HuH-7 (cell line): ENCODE measurements around the gene KANK4.
A peak's percentile ranks its signal among the peaks of the same experiment; 100 is the strongest.

Experiments used
- DNase-seq: peaks from one replicate; pipeline ENCODE4 v3.0.0; 2011; ENCODE audit warnings: low spot score

Gene KANK4

DNA sequence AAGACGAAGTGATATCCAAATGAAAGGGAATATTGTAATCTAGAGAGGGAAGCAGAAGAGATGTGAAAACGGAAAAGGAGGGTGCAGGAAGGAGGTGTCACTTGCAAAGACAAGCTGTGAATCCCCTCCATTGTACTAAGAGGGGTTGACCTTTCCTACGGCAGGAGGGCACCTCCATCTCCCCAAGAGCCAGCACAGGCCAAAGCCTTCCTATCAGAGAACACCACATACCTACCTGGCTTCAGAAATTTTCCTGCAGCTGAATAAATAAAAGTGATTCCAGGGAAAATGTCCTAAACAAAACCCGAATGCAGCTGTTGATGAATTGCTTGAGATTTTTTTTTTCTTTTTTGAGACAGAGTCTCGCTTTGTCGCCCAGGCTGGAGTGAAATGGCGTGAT, 14.3 kb downstream of the KANK4 start:
- DNase-seq, result no peak

DNA sequence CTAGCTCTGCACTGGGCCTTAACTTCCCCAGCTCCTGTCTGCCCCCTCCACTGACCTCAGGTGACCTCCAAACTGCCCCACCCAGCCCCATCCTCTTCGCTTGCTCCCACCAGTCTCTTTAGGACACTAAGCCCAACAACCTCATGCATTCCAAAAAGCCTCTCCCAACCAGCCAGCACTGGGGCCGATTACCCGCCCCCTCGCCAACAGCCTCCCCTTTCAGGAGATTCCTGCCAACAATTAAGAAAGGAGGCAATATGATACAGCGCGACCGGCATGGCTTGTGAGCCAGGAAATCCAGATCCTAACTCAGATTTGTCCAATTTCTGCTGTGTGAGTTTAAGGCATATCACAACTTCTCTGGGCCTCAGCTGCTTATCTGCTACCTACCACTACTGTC, 14.7 kb downstream of the KANK4 start:
- DNase-seq, result no peak

DNA sequence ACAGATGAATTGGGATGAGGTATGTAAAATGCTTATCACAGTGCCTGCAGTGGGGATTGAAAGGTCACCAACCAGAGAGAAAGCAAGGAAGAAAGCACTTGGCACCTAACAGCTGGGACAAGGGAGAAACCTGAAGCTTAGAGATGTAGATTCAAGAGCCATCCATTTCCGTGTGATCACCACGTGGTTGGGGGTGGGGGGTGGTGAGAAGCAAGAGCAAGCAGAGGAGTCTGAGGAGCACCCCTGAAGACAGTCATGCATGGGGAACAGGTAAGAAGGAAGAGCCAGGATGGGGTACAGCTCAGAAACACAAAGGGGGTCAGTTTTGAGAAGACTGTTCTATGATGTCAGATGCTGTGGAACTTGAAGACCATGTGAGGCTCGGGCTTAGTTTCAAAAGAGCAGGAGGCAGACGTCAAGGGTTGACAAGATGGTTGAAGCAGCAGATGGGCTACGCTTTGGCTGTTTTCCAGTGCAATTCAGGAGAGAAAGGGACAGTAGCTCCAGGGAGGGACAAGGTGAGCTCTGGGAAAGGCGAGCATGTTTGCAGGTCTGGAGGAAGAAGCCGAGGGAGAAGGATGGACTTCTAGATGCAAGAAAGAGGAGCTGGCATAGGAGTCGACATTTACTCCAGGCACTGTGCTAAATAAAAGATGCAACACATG, 17.4 kb downstream of the KANK4 start:
- DNase-seq, result no peak

DNA sequence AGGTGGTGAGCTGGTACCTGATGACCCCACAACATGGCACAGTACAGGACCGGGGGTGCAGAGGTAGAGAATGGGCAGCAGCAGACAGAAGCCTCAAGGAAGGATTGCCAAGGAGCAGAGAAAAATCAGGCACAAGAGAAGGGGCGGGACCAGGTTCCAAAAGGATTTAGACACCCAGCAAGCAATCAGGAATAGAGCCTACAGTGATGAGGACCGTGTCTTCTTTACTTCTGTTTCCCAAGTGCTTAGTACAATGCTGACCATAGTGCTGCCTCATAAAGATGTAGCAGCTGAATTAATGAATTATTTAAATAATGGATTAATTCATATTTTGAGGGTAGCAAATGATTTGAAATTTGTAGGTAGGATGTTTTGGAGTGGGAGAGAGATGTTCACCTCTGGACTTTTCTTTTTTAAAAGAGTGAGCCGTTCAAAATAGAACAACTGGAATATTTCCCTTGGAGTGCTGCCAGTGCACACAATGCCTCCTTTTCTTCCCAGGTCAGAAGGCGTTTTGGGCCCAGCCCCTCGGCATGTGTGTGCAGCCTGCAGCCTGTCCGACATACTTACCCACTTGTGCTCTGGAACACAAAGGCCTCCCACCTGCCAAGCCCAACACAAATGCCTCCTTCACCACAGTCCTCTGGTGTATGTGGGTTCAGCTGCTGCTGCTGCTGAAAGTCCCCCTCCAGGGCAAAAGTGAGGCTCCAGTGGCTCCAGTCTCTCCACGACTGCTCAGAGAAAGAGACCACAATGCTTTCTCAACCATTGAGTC, 19.6 kb downstream of the KANK4 start:
- DNase-seq, result no peak

DNA sequence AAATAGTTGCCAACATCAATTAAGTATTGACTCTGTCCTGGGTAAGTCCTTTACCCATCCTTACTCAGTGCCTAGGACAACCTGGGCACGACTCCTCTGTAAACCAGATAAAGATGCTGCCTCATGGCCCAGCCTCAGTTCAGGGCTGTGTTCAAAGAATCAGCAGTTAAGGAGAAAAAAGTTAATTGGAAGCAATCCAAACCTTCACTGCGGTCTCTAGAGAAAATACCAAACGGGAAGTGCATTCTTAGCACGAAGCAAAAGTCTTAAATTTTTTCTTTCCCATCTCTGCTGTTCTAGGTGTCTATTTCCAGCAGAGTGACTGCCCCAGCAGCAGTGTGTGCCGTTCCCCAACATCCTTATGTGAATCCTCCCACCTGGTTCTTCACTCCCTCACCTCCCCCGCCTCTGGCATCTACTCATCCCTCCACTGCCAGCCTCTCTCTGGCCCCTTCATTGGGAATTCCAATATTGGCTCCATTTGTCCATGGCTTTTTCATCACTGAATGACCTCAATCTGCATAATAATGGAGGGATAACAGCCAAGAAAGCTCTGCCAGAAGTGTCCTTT, 23.2 kb downstream of the KANK4 start:
- DNase-seq, result no peak

DNA sequence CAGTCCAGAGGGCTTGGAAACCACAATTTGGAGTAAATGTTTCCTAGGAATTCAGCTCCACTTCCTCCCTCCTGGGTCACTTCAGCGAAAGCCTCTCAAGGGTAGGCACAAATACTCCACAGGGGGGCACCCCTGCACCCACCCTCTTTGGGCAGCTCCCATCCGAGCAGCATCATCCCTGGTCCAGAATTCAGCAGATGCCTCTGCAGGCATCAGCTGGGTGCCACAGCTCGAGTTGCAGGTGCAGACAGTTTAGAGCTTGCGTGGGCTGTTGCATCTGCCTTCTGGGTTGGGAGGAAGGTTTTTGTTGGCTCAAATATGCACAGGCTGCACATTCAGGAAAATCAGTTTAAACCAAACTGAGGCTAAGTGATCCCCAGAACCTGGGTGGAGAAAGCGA, 25.0 kb downstream of the KANK4 start:
- DNase-seq, result no peak

DNA sequence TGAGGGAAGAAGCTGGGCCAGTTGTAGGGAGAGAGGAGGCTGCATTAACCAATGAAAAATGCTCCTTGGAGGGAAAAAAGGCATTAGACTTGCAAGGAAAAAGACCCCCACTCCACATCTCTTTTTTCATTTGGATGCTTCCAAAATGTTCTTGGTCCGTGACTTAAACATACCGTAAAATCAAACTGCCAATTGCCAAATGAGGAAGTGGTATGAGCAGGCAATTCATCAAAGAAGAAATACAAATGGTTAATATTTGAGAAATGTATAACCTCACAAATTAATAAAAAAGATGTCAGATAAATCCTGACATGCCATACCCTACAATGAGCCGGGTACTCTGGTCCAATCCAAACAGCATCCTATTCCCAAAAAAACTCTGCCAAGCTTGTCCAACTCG, 30.6 kb downstream of the KANK4 start:
- DNase-seq, result no peak

DNA sequence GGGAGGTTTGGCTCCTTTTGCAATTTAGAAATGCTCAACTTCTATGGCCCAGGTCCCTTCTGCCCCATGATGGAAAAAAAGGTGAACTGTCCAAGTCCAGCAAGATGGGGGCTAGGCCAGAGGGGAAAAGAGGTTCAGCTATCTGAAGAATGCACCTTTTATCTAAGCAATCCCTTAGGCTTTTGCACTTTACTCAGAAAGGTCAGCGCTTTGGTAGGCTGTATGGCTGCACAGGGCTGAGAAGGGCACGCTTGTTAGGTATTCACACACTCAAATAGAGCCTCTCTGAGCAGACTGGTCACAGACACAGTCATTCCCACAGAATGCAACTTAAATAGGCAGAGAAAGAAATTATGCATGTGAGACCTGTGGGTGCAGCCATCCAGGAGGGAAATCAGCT, 31.0 kb downstream of the KANK4 start:
- DNase-seq, result no peak

DNA sequence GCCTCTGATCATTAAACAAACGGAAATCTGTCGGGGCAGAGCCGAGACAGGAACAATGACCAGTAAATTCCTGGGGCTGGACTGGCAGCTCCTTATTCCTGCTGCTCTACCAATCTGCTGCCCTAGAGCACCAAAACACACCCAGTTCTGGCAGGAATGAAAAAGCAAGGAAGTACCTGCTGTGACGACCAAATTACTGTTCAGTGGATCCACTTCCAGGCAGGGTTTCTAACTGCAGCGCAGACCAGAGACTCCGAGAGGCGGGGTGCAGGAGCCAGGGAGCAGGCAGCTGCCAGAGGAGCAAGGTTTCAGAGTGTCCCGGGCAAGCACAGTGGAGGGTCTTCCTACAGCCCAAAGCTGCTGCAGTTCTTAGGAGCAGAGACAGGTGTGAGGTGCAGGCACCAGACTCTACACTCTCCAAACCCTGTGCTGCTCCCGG, 32.4 kb downstream of the KANK4 start:
- no peak for DNase-seq

DNA sequence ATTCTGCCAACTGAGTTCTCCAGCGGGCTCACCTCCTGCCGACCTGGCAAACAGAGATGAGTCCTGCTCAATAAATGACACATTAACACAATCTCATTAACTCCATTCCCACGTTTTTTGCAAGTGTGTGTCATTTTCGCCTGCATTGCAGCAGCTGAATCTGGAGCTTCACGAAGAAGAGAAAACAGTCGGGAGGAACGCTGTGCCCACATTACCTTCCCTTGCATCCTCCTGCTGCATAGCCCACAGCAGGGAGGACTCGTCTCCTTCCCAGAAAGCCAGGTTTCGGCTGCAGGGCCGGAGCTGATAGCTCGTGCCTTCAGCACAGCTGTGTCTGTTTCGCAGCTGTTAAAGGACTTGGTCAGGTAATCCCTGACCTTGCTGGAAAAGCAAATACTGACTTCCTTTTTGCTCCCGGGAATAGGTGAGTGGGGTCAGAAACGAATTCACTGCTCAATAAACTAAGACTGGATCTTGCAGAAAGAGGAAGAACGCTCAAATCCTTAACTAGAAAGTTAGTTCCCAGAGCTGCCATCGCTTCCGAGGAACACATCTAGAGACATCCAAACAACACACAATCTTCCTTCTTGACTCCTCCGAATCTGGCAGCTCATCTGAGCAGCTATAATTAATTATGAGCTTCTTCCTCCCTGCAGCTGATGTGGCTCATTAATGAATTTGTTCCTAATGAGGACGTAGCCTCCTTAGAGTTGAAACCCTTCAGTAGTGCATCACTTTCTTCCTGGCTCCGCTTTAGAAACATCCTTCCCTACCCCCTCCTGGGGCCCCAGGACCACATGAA, 33.0 kb downstream of the KANK4 start:
- peak; percentile 37 for DNase-seq

DNA sequence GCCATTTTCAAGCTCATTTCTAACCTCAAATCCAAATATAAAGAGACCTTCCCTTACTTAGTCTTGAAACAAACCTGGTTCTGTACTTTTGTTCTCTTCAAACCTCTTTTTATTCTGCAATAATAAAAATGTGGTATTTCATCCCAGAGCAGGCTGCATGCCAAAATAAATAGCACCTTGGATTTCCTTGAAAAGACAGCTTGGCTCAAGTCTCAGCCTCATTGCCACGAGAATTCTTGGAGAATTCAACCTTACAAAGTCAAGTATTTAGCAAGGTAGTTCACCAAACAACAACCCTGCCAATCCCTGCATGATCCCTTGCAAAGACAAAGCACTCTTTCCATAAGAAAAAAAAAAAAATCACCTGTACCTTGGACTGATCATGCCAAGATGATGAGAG, 33.8 kb downstream of the KANK4 start:
- no peak for DNase-seq

DNA sequence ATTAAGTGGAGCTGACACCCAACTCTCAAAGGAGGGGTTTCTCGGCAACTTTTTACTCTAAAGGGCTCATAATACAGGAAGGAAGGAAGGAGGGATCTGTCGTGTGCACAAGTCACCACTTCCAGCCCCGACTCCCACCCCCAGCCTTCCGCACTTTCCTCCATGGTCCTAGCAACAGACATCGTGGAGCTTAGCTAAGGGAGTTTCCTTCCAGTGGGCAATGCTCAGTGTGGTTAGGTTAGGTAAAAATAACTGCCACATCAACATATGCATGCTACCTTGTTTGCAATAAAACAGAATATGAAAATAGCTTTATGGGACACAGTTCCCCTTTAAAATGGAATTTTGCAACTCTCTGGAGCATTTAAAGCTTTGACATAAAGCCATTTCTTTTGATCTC, 35.2 kb downstream of the KANK4 start:
- no peak for DNase-seq

DNA sequence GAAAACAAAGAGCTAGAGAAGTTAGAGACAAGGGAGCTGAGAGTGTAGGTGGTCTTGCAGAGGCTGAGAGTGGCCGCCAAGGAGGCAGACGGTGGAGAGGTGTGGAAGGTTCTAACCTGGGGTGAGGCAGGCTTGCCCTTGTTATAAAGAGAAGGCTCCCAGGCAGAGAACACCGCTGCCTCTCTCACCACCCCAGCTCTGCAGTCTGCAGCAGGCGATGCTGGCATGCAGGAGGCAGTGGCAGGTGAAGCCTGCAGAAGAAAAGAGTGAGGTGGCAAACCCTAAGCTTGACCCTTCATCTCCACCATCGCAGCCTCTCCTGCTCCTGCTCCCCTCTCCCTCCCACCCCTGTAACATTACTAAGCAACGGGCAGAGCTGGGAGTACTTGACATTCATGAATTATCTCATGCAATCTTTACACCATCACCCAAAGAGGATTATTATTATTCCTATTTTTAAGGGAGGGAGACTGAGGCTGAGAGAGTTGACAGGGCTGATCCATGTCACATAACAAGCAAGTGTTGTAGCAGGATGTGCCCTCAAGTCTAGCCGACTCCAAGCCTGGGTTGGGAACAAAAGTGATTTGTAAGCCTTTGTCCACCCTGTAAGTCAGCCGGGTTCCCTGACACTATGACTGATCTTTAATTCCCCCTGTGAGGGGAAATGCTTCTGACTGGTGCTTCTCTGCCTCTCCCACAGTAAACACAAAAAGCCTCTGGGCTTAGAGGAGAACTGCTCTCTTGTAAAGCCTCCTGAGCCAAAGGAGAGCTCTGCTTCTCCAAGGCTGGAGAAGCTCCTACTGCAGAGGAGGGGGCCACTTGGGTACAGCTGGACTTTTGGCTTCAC, 36.1 kb downstream of the KANK4 start:
- no peak for DNase-seq

DNA sequence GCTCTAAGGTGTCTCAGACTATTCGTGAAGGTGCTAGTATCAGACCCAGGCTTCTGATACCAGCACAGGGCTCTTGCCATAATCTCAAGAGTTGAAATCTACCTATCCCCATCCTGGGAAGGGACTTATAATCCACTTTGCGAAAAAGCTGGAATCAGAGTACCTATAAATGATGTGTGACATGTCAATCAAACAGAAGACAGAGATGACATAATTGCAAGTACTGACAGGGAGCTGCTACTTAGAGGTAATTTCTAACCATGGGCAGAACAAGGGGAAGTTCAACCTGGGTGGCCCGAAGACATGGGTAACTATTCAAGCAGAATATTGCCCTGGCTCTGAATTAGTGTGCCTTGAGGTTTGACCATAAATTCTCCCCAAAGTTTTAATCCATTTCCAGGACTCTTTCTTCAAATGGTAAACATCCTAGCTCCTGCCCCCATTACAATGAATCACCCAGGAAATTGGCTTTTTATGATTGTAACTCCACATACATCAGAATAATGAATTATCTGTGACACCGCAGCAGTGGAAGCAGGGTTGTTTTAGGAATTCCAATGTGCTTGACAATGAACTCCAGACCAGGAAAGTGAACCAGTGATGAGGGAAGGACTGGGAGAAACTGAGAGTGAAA, 37.2 kb downstream of the KANK4 start:
- no peak for DNase-seq

DNA sequence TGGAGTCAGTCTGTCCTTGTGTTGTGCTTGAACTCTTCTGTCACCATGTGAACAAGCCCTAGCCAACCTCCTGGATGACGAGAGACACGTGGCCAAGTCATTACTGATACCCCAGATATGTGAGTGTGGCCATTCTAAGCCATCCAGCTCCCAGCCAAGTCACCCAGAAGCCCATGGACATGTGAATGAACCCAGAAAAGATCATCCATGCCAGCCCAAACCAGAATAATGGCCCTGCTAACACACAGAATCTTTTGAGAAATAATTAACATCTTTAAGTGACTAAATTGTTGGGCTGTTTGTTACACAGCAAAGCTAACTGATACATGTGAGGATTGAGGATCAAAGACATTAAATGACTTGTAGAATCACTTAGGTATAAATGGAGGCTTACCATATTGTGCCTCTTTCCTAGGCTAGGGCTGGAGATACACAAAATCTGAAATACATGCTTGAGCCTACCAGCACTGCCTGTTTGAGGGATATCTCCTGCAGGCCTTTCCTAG, 38.2 kb downstream of the KANK4 start:
- DNase-seq, result no peak

DNA sequence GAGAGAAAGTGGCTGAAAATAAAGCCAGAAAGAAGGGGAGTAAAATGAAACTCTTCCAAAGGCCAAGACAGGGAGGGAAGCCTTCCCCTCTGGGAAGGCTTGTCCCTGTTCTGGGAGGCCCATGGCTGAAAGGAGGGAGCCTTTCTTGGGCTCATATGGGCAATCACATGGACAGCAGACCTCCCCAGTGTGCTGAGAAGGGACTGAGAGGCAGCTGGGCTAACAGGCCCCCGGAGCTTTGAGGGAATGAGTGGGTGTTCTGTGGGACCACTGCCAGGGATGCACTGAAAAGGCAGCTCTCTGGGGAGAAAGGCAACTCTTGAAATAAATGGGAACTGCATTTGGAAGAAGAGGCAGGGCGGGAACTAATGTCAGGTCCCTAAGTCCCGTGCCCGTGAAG, 39.1 kb downstream of the KANK4 start:
- no peak for DNase-seq

DNA sequence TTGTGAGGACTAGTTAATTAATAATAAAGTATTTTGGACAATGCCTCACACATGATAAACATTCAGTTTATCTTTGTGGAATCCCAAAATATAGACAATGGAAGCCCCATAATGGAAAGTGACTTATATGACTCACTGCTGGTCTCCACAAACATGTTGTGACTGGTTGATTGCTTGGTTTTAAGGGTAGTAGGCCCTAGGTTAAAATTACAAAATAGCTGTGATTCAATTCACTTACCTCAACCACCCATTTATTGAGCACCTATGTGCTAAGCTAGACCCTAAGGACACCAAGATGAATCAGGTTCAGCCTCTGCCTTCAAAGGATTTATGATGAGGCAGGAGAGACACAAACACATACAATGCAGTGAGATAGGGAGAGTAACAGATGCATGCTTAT, 42.4 kb downstream of the KANK4 start:
- no peak for DNase-seq

DNA sequence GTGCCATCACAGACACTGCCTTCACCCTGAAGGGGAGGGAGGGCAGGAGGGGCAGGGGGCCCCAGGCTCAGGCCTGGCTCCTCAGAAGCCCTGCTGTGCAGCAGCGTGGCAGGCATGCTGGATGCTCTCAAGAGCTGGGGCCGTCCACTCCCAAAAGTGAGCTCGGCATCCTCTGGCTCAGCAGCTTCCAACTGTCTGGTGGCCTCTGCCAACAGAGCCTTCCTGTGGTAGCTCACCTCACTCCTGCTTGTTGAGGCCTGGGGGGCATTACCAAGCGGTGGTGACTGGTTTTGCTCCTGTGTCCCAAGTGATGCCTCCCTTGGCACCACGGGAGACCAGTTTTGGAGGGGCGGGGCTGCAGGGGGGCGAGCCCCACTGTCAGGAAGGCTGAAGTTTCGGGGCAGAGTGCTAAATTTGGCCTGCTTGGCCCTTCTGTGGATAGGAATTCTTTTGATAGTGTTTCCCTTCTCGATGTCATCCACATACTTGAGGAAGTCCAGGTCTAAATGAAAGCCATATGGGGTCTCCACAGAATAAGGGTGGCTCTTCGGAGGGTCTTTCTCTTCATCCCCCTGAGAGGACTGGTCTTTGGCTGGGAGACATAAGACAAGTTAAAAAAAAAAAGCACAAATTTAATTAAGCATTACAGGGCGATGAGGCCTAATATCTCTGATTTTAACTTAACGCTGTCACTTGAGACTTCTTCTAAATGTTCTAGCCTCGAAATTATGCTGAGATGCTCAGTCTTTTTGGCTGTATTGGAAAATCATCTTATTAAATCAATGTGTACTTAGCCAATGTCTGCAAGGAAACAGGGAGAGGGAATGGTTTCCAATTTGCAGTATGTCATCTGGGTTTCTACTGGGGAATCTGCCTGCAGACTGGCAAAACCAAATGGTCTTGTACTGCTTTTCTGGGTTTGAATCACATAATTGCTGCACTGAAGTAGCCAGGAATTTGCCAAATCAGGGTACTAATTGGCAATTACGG, 44.4 kb downstream of the KANK4 start:
- DNase-seq, result no peak

DNA sequence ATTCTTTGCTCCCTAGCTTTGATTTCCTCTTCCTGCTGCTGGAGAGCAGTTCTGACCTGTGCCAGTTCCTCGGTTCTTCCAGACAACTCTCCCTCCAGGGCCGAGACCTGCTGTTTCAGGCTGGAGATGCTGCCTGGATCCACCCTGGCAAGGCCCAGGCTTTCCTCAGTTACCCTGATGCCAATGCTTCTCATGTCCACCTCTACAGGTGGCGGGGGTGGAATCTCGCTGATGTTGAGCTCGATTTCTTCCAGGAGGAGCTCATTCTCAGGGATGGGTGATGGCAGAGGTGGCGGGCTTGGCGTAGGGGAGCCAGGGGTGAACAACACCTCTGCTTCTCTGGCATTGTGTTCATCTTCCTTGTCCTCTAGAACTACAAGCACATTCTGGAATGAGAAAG, 45.3 kb downstream of the KANK4 start:
- no peak for DNase-seq
